Fibroblast of peridontal ligament (primary cell): ENCODE measurements around the gene TIRAP.
A peak's percentile ranks its signal among the peaks of the same experiment; 100 is the strongest.

Experiments used
- DNase-seq: peaks from one replicate; pipeline ENCODE4 v3.0.0-alpha.2; 2010; ENCODE audit errors: extremely low read depth

Gene TIRAP

DNA sequence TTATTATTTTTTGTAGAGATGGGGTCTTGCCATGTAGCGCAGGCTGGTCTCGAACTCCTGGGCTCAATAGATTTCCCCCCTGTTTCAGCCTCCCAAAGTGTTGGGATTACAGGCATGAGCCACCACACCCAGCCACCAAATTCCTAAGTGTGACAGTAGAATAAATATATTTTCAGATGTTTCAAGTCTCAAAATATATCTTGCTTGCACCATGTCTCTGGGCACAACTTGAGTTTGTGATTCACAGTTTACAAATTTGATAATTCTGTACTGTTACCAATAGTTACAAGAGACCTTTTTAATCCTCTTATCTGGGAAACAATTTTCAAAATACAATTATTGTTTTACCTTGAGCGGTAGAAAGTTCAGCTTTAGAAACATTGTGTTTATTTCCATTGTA, 40.1 kb downstream of the TIRAP start:
- no peak for DNase-seq

DNA sequence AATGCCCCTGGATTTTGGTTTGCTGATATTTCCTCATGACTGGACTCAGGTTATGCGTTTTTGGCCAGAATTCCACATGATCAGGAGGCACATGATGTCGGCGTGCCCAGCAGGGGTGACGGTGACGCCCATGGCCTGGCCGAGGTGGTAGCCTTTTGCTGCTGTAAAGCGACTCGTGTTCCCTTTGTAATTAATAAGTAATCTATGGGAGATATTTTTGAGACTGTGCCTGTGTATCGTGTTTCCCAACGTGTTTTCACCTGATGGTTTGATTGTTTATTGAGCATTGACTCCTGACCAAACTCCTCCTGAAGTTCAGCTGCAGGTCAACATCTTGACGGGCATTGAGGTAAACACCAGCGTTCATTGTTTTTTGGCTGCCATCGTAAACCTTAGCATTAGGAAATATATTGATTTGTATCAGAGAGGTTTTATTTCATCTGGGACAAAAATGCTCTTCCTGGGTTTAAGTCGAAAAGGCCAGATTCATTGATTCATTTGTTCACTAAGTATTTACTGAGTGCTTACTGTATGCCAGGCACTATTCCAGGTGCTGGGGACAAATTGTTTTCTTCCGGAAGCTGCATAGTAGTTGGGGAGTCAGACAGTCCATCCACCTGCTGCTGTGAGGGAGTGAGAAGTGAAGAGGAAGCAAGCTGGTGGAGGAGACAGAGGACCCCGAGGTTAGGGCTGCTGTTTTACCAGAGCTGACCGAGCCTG, 44.5 kb downstream of the TIRAP start:
- no peak for DNase-seq

- no peak for DNase-seq
Observed at GRCh38 chr11:126328001-126328390, 45.1 kb downstream of the TIRAP start.

- DNase-seq, result no peak
Observed at GRCh38 chr11:126328444-126328843, 45.6 kb downstream of the TIRAP start.

- no peak for DNase-seq
Observed at GRCh38 chr11:126328938-126329643, 46.2 kb downstream of the TIRAP start.

GRCh38 chr11:126329644-126330211, 46.8 kb downstream of the TIRAP start:
- peak; percentile 67 for DNase-seq

DNA sequence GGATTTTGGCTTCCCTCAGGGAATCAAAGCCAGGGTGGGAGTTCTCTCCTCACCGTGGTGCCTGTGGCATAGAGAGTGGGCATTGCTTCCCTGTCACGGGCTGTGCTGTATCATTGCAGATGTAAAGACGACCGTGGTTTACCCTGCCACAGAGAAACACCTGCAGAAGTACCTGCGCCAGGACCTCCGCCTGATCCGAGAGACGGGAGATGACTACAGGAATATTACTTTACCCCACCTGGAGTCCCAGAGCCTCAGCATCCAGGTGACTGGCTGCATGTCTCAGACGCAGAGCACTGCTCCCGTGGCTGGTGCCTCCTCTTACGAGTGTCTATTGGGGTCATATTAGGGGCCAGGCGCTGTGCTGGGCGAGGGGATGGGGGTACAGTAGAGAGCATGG, 48.4 kb downstream of the TIRAP start:
- DNase-seq, result no peak

DNA sequence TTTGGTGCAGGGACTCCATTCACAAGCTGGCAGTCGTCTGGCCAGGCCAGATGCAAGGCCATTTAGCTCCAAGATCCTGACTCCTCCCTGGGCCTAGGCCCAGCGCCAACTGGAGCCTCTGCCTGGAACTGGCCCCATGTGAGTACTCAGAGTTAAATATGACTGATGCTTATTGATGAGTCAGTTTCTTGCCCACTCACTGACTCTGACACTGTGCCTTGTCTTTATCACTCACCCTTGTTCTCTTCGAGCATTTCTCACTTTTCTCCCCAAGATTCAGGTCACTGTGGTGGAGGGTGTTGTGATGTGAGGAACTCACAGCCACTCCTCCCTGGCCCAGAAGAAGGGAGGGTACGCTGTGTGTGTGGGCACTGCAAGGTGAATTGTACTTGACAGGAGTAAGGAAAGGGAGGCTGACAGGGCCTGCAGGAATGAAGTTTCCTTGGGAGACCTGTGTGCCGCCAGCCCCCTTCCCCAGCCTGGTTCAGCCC, 49.4 kb downstream of the TIRAP start:
- DNase-seq, result peak; percentile 87

- DNase-seq, result no peak
Observed at GRCh38 chr11:126333142-126333541, 50.2 kb downstream of the TIRAP start.

DNA sequence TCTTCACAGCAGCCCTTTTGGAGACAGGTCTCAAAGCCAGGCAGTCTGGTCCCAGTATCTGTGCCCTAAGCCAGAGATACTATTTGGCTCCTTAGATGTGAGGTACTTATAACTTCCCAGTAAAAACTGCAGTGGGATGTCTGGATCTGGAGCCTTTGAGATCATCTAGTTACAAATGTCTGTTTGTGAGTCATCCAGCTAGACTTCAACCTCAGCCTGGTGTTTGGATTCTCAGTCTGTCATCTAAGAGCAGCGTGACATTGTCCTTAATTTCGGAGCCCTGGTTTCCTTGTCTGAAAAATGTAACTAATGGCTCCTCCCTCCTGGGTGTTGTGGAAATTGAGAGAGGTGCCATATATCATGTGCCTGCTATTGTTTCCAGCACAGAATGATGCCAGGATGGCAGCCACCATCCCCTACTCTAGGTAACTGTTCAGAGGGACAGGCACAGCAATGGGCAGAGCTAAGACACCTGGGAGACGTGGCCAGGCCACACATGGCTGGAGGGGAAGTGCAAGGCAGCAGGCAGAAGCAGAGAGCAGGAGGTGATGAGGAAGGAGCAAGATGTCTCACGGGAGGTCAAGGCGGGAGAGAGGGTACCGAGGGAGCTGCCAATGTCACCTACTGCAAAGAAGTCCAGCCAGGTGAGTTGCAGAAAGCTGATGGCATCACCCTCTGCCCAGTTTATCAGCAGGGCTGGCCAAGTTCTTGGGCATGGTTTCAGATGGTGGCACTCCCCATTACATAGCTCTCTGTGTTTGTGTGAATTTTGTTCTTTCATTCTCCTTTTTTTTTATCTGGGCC, 52.0 kb downstream of the TIRAP start:
- no peak for DNase-seq

GRCh38 chr11:126335463-126335760, 52.5 kb downstream of the TIRAP start:
- DNase-seq, result no peak

DNA sequence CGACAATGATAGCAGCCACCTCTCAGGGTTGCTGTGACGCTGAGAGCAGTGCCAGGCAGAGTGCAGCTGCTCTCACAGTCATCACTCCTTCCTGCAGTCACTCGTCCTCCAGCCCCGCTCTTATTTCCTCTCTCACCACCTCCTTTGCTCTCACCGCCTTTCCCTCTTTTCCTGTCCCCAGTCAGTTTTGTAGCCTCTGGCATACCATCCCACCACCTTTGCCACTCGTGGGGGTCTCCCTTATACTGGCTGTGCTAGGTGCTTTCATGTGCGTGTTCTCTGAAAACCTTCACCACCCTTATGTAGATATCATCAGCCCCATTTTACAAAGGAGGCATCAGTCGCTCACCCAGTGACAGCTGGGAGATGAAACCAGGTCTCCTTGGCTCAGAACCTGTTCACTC, 53.2 kb downstream of the TIRAP start:
- DNase-seq, result no peak

DNA sequence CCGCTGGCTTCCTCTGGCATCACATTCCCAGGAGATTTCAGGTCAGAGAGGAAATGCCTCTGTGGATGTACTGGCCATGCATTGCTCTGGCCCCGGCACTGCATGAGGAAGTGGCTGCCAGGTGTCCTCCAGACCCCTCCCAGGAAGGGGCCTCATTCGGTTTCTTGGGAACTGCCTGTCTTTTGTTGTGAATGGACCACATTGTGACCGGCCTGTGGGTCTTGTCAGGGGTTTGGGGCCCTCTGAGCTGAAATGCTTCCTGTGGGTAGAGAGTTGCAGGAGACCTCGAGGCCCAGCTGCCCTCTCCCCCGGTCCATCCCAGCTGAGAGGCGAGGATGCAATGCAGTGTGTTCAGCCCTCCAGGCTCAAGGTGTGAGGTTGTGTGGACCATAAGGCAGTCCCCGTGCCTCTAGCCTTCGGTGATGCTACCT, 53.8 kb downstream of the TIRAP start:
- no peak for DNase-seq

DNA sequence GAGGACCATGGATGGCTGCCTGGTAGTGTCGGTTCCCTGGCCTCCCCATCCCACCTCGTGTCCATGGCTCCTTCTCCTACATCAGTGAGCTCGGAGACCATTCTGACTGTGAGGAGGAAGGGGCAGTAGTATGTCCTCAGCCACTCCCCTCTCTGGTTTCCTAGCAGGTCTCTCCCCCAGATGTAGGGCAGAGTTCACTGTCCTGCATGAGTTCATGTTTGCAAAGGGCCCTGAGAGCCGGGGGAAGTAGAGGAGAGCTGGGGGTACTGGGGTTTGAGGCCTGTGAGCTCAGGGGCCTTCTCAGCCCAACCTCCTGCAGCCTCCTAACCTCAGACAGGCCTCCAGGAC, 54.2 kb downstream of the TIRAP start:
- no peak for DNase-seq

DNA sequence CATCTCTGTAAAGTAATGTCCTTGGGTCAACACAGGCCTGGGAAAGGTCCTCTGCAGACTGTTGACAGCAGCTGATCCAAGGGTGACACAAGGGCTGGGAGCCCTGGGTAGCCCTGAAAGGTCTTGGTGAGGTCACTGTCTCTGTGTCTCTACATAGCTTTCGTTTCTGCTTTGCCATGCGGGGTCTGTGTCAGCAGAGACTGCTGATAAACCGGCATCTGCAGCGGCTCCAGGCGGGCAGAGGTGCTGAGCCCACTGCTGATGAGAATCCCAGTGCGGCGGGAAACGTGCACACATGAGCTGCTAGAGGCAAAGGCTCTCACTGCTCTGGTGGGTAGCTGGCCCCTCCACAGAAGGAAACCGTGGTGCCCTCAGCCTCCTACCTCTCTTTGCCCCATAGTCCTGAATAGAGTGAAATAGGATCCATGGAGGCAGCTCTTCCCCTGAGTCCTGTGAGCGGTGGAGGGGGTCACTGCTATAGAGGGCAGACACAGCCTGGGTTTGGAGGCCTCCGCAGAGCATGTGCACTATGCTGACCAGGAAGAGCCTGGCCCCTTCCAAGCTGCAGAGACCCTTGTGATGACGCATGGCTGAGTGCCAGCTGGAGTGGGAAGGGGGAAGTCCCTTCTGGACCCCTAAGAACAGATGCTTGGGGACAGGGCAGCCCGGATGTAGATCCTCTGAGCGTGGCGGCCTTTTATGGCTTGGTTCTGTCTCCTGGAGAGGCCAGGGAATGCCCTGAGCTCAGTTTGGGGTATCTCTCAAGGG, 54.8 kb downstream of the TIRAP start:
- no peak for DNase-seq

- DNase-seq, result no peak
Observed at GRCh38 chr11:126338346-126339055, 55.6 kb downstream of the TIRAP start.

- no peak for DNase-seq
Observed at GRCh38 chr11:126339073-126339862, 56.4 kb downstream of the TIRAP start.

DNA sequence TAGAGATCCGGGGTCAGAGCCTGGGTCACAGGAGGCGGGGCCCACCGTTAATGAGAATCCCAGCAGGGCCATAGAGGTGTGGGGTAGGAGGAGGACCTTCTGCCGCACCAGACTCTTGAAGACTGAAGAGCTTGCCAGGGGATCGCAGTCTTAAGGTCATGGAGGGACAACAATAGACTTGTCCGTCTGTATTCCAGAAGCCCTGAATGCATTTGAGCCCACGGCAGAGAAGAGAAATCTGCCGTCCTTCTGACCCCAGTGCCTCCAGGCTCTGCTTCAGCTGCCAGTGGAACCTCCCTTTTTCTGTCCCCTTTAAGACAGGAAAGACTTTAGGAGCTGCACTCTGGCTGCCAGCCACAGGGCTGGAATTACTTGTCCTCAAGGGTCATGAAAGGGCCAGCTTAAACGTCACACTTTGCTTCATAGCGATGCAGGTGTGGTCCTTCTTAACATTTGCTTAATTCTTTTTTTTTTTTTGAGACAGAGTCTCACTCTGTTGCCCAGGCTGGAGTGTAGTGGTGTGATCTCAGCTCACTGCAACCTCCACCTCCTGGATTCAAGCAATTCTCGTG, 57.1 kb downstream of the TIRAP start:
- no peak for DNase-seq

GRCh38 chr11:126340960-126341606, 58.2 kb downstream of the TIRAP start:
- DNase-seq, result no peak
